IPS-18c (cell line): Measurements from ENCODE around the gene KRT83.
"Not testable (repeated sequence)": the region's sequence is repeated elsewhere in the genome, so short reads cannot be mapped to it uniquely, and the experiment has no call there.

ENCODE experiments used
- H3K4me3 ChIP-seq: 2 replicates; pipeline ENCODE4 v1.7.0; 2013; ENCODE audit warnings: low read depth, mild to moderate bottlenecking, low read length, moderate library complexity; ENCODE audit not compliant: insufficient read depth
- H3K9me3 ChIP-seq: one replicate; pipeline ENCODE4 v1.6.1; 2013; ENCODE audit warnings: mild to moderate bottlenecking, low read length, moderate library complexity; ENCODE audit not compliant: control insufficient read depth, insufficient read depth

Gene KRT83

DNA sequence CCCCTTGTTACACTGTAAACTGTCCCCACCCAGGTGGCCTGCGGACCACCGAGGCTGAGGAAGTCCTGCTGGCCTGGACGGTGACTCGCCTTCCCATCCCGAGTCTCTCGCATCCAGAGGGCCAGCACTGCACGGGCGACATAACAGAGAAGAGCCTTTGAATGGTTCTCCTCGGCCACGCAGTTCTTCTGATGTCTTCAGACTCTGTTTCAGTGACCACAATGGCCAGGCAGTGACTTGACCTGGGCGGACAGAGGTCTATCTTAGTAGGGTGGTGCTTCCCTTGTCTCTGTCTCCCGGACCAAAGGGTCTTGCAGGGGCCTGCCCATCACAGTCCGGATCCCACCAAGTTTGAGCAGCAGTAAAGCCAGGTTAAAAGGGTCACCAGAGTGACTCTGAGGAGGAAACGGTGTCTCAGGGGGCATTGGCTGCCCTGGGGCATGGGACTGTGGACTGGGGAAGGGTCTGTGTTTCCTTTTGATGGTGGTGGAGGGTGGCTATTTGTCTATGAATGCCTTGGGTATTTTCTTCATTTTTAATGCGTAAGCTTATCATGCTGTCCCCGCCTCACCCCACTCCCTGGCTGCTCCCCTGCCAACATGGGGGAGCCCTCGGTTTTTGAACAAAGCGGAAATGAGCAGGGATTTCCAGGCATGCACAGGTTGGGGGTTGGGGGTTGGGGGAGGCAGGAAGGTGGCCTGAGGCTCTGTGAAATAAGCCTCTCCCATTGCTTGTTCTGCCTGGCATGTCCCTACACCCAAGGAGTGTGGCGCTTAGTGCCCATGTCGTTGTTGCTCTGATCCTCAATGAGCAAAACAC lies 35.8 kb upstream of the KRT83 start:
- H3K9me3 ChIP-seq: no peaks in the 10 kb centered on the region
- no peak overlapping the region for H3K4me3 ChIP-seq

GRCh38 chr12:52356031-52356761 lies 35.0 kb upstream of the KRT83 start:
- H3K4me3 ChIP-seq: no peak overlapping the region
- no peaks in the 10 kb centered on the region for H3K9me3 ChIP-seq

DNA sequence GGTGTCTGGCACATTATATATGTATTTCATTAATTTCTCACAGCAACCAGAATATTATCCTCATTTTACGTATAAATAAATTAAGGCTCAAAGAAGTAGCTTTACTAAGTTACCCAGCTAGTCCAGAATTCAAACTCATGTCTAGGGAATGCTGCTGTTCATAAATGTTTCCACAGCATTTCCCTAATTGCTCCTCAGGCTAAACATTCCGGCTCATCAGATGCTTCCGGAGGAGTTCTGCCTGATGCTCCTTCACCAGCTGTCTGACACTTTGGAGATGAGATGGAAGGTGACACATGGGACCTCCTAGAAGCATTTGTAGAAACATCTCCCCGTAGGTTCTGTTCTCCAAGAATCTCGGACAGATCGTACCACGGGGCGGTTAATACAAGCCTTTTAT lies 34.0 kb upstream of the KRT83 start:
- no peak overlapping the region for H3K4me3 ChIP-seq
- no peaks in the 10 kb centered on the region for H3K9me3 ChIP-seq

DNA sequence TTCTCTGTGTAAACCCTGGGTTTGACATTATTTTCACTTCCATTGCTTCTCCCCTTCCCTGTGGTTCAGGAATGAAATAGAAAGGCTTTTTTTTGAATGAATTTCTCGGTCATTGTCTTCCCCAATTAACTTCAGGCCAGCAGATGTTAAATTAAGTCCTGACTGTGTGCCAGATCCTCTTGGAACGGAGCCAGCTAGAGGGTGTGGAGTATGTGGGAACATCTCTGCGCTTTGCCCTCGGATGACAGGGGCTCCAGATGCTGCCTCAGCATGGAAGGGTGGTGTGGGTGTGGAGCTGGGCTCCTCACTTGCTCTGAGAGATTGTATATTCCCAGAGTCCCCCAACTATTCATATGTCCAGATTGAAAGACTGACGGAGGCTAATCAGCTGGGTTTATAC lies 33.0 kb upstream of the KRT83 start:
- H3K9me3 ChIP-seq: no peaks in the 10 kb centered on the region
- no peak overlapping the region for H3K4me3 ChIP-seq

DNA sequence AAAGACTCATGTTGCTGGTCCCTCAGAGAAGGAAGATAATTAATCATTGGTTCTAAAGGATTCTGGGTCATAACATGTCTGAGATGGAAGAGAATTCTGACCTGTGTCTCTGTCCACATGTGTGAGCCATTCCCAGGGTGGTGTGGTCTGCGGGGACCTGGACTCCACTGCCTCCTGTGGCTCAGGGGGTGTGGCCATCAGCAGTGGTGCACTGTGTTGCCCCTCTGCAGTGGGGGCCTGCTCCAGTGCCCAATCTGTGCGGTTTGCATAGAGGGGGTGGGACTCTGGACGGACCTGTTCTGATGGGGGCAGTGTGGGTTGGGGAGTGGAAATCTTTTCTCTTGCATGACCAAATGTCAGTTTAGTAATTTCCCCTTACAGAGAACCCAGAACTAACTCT lies 32.6 kb upstream of the KRT83 start:
- Histone ChIP-seq H3K9me3 (no peaks in the 10 kb centered on the region), H3K4me3 (no peak overlapping the region)

GRCh38 chr12:52352951-52353350 lies 31.8 kb upstream of the KRT83 start:
- no peaks in the 10 kb centered on the region for H3K9me3 ChIP-seq
- H3K4me3 ChIP-seq: no peak overlapping the region

DNA sequence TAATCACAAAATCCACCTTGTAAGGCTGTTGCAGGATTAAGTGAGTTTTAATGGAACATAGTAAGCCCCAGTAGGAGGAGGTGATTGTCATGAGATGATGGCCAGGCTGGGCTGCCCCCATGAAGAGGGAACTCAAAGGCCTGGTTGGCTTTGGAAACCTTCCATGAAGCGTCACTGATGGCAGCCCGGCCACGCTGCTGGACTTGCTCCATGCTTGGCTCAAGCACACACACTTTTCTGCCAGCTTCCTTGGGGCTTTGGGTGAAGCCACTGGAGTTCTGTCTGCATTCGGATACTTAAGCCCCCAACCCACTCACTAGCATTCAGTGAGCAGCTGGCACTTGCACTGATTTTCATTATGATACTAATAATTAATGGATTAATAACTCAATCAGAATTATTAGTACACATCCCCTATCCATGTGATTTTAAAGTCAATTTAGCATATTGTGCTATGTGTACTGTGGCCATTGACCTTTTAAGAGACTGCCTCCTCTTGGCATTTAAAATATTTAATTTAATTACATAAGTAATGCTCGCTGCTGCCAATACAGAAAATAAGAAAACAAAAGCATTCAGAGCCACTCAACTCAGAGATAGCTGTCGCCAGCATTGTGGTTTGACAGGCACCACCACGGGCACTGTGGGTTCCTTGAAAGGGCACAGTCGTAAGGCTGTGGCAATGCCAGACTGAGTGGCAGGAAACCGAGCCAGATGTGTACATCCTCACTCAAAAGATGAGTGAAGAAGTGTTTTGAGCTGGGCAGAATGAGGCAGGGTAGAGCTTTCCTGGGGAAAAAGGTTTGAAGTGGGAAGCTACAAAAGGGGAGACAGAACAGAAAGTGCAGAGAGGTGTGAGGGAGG lies 30.2 kb upstream of the KRT83 start:
- no peaks in the 10 kb centered on the region for H3K9me3 ChIP-seq
- H3K4me3 ChIP-seq: no peak overlapping the region

DNA sequence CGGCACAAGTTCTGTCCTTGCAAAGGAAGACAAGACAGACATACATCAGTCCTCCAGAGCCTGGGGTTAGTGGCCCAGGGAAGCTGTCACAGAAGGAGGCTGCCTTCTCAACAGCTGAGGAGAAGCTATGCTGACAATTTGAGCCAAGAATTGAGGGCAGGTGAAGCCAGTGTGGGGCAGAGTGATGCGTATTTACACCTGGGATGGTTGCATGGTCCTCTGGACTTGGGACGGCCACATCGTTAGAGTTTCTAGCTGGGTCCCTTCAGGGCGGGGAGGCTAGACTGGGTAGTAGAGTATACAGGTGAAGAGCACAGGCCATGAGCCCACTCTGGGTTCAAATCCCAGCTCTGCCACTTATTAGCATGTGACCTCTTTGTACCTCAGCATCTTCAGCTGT lies 29.6 kb upstream of the KRT83 start:
- Histone ChIP-seq H3K9me3 (no peaks in the 10 kb centered on the region), H3K4me3 (no peak overlapping the region)

DNA sequence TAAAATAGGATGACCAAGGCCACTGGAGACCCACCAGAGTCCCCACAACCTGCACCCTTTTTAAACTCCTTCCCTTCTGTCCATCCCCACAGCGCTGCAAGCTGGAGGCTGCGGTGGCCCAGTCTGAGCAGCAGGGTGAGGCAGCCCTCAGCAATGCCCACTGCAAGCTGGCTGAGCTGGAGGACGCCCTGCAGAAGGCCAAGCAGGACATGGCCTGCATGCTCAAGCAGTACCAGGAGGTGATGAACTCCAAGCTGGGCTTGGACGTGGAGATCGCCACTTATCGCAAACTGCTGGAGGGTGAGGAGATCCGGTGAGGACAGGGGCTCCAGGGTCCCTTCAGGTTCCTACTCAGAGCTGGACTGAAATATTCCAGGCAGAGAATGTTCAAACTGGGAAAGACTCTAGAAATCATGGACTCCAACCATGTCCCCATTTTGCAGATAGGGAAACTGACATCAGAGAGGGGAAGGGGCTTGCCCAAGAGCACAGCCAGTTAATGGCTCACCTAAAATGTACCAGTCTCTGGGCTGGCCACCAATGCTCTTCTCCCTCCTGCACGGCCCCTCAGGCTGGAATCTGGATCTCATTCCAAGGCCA lies 28.9 kb upstream of the KRT83 start:
- Histone ChIP-seq H3K9me3 (no peaks in the 10 kb centered on the region), H3K4me3 (no peak overlapping the region)

DNA sequence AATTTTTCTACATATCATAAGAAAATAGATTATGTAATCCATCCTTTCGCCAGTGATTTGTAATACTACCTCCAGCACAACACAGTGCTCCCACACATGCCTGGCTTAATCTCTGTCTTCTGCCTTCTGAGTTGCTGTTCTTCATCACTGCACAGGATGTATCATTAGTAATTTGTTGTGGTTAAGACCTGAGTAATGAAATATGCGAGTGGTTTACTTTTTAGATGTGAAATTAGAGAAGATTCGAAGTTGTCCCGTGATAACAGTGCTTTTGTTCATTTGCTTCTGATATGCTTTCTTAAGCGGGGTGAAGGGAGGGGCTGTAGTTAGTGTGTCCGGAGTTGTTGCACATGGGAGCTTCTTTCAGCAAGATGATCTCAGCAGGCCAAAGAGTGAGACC lies 28.0 kb upstream of the KRT83 start:
- no peak overlapping the region for H3K4me3 ChIP-seq

GRCh38 chr12:52347551-52348510 lies 26.6 kb upstream of the KRT83 start:
- Histone ChIP-seq H3K9me3 (no peaks in the 10 kb centered on the region), H3K4me3 (no peak overlapping the region)

More for the DNA sequence above, 28.0 kb upstream of the KRT83 start:
- H3K9me3 ChIP-seq: no peaks in the 10 kb centered on the region

DNA sequence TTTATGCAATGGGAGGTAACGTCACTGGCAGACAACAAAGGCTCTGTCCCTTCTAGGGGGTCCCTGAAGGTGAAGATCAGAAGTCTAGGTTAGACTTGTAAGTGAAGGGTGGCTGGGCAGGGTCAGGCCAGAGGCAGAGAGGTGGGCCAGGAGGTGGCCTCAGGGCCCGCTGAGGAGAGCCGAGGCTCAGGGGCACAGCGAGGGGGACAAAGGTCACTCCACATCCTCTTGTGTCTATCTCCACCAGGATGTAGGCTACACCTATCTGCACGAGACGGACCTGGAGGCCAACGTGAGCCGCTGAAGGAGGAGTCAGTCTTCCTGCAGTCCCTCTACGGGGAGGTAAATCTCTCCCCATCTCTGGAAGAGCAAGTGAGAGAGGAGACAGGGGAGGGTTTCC lies 25.8 kb upstream of the KRT83 start:
- Histone ChIP-seq H3K4me3 (no peak overlapping the region), H3K9me3 (no peaks in the 10 kb centered on the region)

- Histone ChIP-seq H3K9me3 (no peaks in the 10 kb centered on the region), H3K4me3 (no peak overlapping the region)
Measured at GRCh38 chr12:52346593-52346992, 25.4 kb upstream of the KRT83 start.

- not testable (repeated sequence) for H3K4me3 ChIP-seq, H3K9me3 ChIP-seq
Measured at GRCh38 chr12:52345041-52345440, 23.8 kb upstream of the KRT83 start.

- Histone ChIP-seq H3K9me3 (no peaks in the 10 kb centered on the region), H3K4me3 (no peak overlapping the region)
Measured at GRCh38 chr12:52344111-52344510, 22.9 kb upstream of the KRT83 start.

DNA sequence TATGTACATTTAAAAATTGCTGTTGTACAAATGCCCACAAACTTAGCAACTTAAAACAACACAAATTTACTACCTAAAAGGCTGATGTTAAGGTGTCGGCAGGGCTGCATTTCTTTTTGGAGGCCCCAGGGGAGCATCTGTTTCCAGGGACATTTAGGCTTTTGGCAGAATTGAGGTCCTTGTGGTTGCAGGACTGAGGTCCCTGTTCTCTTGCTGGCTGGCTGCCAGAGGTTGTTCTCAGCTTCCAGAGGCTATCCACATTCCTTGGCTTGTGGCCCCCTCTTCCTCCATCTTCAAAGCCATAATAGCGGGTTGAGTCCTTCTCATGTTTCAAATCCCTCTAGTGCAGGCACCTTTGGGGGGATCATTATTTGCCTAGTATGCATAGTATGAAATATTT lies 22.4 kb upstream of the KRT83 start:
- no peak overlapping the region for H3K4me3 ChIP-seq

More for the DNA sequence above, 22.4 kb upstream of the KRT83 start:
- H3K9me3 ChIP-seq: no peaks in the 10 kb centered on the region
